Upper lobe of right lung (tissue), 1 donor: Measurements from ENCODE around the gene ZNF319. TPM values are rescaled to one million over a fixed set of nuclear protein-coding genes. Genes with fewer than 3 reads are reported as not detected.

Source experiments
- ATAC-seq: fragments of 200-7000 bp; cut with Tn5 transposase; one replicate; pipeline ENCODE4 v1.9.1; 2020; ENCODE audit warnings: mild to moderate bottlenecking, moderate library complexity
- DNase-seq: peaks from one replicate; pipeline ENCODE4 v3.0.0-alpha.2; 2020
- H3K27ac ChIP-seq: fragments of 200-600 bp; one replicate; pipeline ENCODE4 v1.8.0; 2022
- H3K27me3 ChIP-seq: fragments of 200-600 bp; one replicate; pipeline ENCODE4 v1.8.0; 2022; ENCODE audit warnings: mild to moderate bottlenecking
- H3K36me3 ChIP-seq: fragments of 200-600 bp; one replicate; pipeline ENCODE4 v1.8.0; 2022
- H3K4me1 ChIP-seq: fragments of 200-600 bp; one replicate; pipeline ENCODE4 v1.8.0; 2022
- H3K4me3 ChIP-seq: fragments of 200-600 bp; one replicate; pipeline ENCODE4 v1.8.0; 2022; ENCODE audit warnings: mild to moderate bottlenecking
- H3K9me3 ChIP-seq: fragments of 200-600 bp; one replicate; pipeline ENCODE4 v1.8.0; 2022
- CTCF ChIP-seq: fragments of 200-600 bp; IDR thresholded peaks from one replicate; pipeline ENCODE4 v1.8.0; 2022; ENCODE audit warnings: antibody characterized with exemption
- intact Hi-C: fragments of 100-400 bp; cut with DNase I; formaldehyde crosslinking; loops from one replicate; pipeline ENCODE4 v1.11.0; 2022
- total RNA-seq: library from RNA; stranded (reverse); fragmentation: NEBNext Ultra II Directional; extraction: Animal tissue kit (Norgen Biotek cat#: 25700); gene quantifications from one replicate; pipeline ENCODE4 v1.2.1, GENCODE V29; 2021
- donor health status: DM: no; HTN: yes; CAD: no; lungs with severe emphysema.

Gene ZNF319
- total RNA-seq, 1 donor from 2014 or later: 10.6 TPM

- no peak for DNase-seq
- Histone ChIP-seq H3K27me3 (no peaks in the 10 kb centered on the region), H3K36me3 (peaks cover 9% of the 10 kb centered on the region), H3K4me3 (no peak overlapping the region), H3K27ac (no peak overlapping the region), H3K4me1 (peaks cover 17% of the 10 kb centered on the region), H3K9me3 (no peaks in the 10 kb centered on the region)
- peak; percentile 3 for ATAC-seq
- TF ChIP-seq CTCF: no peak
- intact Hi-C loops: no loop called here
These were observed 46.5 kb upstream of the ZNF319 start for GRCh38 chr16:58046936-58047335.

- Histone ChIP-seq H3K9me3 (no peaks in the 10 kb centered on the region), H3K27me3 (no peaks in the 10 kb centered on the region), H3K36me3 (peaks cover 9% of the 10 kb centered on the region), H3K4me1 (peaks cover 17% of the 10 kb centered on the region), H3K27ac (no peak overlapping the region), H3K4me3 (no peak overlapping the region)
- DNase-seq: no peak
- no peak for TF ChIP-seq CTCF
- intact Hi-C loops: no loop called here
- ATAC-seq: peak; percentile 36
These were observed 45.8 kb upstream of the ZNF319 start for GRCh38 chr16:58046054-58046881.

- Histone ChIP-seq H3K27me3 (no peaks in the 10 kb centered on the region), H3K4me3 (no peak overlapping the region), H3K4me1 (peaks cover 17% of the 10 kb centered on the region), H3K27ac (no peak overlapping the region), H3K9me3 (no peaks in the 10 kb centered on the region), H3K36me3 (peaks cover 18% of the 10 kb centered on the region)
- DNase-seq (no peak), ATAC-seq (no peak)
- no peak for TF ChIP-seq CTCF
- intact Hi-C loops: no loop called here
These were observed 44.6 kb upstream of the ZNF319 start for GRCh38 chr16:58045096-58045495.

- no peaks in the 10 kb centered on the region for H3K9me3 ChIP-seq
- no peak for DNase-seq
- no peaks in the 10 kb centered on the region for H3K27me3 ChIP-seq
- H3K4me3 ChIP-seq: no peak overlapping the region
- peaks cover 22% of the 10 kb centered on the region for H3K36me3 ChIP-seq
- ATAC-seq: no peak
- TF ChIP-seq CTCF: no peak
- H3K27ac ChIP-seq: no peak overlapping the region
- H3K4me1 ChIP-seq: peaks cover 17% of the 10 kb centered on the region
- intact Hi-C loops: no loop called here
These were observed 44.0 kb upstream of the ZNF319 start for GRCh38 chr16:58044266-58045019.

- peaks cover 30% of the 10 kb centered on the region for H3K36me3 ChIP-seq
- TF ChIP-seq CTCF: no peak
- ATAC-seq: no peak
These were observed 43.2 kb upstream of the ZNF319 start for GRCh38 chr16:58043571-58044155.

More at GRCh38 chr16:58043571-58044155, 43.2 kb upstream of the ZNF319 start:
- H3K4me3 ChIP-seq: no peak overlapping the region
- peaks cover 17% of the 10 kb centered on the region for H3K4me1 ChIP-seq
- no peak for DNase-seq
- no peaks in the 10 kb centered on the region for H3K9me3 ChIP-seq
- no peak overlapping the region for H3K27ac ChIP-seq
- intact Hi-C loops: no loop called here
- H3K27me3 ChIP-seq: no peaks in the 10 kb centered on the region
